GM18858 (cell line): Measurements from ENCODE around the gene METTL22.

Source experiments
- ATAC-seq: cut with Tn5 transposase; IDR thresholded peaks from one replicate; pipeline ENCODE4 v1.9.1; 2021; ENCODE audit not compliant: unreplicated experiment

The METTL22 gene

GRCh38 chr16:8591451-8591850, 30.0 kb upstream of the METTL22 start:
- no peak for ATAC-seq

GRCh38 chr16:8594149-8594666, 27.3 kb upstream of the METTL22 start:
- ATAC-seq = no peak

DNA sequence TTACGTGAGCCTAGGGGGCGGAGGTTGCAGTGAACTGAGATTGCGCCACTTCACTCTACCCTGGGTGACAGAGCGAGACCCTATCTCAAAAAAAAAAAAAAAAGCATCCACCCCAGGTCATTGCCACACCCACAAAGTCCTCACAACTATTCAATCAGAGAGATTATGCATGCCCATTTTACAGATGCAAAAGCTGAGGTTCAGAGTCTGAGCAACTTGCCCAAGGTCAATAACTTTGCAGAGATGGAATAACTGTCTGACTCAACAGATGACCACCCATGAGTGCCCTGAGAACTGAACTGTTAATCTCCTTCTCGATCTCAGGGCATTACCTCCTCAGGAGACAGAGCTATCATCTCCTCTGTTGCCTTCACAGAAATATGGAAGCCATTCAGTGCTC, 25.7 kb upstream of the METTL22 start:
- no peak for ATAC-seq

DNA sequence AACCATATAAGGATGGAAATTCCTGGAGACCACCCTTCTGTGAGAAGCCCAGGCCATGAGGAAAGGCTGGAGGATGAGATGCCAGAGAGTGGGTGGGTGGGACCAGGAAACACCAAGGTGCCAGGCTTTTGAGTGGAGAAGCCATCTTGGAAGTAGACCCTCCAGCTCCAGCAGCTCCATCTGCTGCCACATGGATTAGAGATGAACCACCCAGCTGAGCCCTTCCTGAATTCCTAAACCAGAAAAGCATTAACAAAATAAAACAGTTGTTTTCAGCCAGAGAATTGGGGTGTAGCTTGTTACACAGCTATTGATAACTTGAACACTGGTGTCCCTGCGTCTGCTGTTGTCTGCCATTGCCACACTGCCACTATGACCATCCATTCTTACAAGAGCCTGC, 24.9 kb upstream of the METTL22 start:
- ATAC-seq = no peak

GRCh38 chr16:8600144-8600775, 21.2 kb upstream of the METTL22 start:
- ATAC-seq = no peak

GRCh38 chr16:8605554-8605953, 15.9 kb upstream of the METTL22 start:
- no peak for ATAC-seq

- no peak for ATAC-seq
Observed at GRCh38 chr16:8607214-8607613, 14.3 kb upstream of the METTL22 start.

GRCh38 chr16:8611122-8611521, 10.4 kb upstream of the METTL22 start:
- ATAC-seq = no peak

DNA sequence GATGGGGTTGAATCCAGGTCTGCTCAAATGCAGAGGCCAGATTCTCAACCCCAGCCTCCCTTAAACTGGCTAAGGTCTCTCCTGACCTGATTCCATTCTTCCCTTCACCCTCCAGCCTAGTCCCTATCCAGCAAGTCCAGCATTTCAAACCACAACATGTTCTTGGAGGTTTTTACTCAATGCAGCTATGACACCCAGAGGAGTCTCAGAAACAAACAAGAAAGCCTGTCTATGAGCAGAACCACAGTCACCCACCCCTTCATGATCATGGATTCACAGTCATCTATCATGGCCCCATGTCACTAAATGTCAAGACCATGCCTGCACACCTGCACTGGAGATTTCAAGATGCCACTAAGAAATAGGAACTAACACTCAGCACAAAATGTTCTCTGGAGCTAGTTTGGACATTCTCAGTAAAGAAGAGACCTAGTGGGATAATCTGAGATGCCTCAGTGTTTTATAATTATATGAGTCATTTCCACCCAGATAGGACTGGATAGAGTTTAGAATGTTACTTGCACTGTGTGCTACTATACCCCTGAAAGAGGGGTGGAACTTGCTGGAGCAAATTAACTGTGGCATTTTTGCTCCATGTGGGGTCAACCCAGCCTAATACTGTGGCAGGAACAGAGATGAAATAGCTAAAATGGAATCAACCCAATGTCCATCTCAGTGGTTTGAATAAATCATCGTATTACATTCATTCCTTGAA, 9.5 kb upstream of the METTL22 start:
- no peak for ATAC-seq

DNA sequence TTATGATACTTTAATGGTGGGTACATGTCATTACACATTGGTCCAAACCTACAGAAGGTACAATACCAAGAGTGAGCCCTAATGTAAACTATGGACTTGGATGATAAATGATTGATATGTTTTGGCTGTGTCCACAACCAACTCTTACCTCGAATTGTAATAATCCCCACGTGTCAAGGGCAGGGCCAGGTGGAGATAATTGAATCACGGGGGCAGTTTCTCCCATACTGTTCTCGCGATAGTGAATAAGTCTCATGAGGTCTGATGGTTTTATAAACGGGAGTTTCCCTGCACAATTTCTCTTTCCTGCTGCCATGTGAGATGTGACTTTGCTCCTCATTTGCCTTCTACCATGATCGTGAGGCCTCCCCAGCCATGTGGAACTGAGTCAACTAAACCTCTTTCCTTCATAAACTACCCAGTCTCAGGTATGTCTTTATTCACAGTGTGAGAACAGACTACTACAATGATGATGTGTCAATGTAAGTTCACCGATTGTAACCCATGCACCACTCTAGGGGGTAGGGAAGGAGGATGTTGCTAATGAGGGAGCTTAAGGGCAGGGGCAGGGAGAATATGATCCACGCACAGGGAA, 7.0 kb upstream of the METTL22 start:
- ATAC-seq = no peak

DNA sequence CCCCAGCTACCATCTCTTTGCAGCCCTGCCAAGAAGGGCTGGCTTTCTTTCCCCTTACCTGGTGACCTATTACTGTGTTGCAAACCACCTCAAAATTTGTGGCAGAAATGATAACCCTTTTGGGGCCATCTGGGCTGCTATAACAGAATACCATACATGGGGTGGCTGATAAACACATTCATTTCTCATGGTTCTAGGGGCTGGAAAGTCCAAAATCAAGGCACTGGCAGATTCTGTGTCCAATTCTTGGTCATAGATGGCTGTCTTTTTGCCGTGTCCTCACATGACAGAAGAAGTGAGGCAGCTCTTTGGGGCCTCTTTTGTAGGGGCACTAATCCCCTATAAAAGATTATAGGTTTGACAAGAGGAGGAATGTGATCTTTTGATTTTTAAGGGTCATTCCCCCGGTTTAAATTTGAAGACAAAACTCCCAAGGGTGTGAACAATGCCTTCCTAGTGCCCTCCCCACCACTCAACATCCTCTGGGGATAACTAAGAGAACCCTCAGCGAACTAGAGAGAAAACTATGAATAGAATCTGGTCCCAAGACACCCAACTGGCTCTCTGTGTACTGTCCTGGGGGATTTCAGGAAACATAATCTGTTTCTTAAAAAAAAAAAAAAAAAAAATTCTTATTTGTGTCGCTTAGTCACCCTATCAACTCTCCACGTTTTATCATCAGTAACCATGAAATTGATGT, 1.7 kb upstream of the METTL22 start:
- no peak for ATAC-seq

DNA sequence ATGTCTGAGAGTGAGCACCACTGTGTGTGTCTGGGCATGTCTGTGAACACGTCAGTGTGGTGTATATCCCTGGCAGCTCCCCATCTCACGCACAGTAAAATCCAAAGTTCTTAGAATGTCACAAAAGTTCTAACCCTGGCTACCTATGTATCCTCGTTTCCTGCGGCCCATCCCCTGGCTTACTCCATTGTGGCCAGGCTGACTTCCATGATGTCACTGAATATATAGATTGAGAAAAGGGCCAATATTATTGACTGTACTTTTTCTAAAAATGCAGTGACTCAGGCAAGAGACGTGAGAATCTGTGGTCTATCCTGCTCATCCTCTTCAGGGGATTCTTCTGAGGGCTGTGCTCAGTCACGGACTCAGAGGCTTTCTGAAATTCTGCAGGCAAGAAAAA, 963 bp upstream of the METTL22 start:
- no peak for ATAC-seq

DNA sequence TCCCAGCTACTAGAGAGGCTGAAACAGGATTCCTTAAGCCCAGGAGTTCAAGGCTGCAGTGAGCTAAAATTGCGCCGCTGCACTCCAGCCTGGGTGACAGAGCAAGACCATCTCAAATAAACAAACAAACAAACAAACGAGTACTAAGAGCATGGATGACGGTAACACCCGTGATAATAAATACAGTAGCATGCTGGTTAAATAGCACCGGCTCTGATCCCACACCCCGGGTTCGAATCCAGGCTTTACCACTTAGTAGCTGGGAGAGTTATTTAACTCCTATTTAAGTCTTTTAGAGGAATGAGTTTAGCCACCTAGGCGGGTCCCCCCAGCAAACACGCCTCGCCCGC, 301 bp upstream of the METTL22 start:
- no peak for ATAC-seq

DNA sequence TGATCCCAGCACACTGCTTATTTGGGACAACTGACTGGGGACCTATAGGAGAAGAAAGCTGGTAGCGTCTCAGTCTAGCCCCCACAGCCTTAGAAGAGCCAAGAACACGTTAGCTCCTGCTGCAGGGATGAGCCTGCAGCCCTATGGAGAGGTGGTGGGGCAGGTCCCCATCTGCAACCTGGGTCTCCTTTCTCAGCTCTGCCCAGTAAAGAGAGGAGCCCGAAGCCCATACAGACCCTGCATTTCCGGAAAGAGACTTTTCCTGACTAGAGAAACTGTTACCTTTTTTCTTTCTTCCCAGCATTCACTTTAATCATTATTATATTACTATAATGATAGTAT, 788 bp downstream of the METTL22 start:
- no peak for ATAC-seq

GRCh38 chr16:8623634-8624033, 2.1 kb downstream of the METTL22 start:
- no peak for ATAC-seq

DNA sequence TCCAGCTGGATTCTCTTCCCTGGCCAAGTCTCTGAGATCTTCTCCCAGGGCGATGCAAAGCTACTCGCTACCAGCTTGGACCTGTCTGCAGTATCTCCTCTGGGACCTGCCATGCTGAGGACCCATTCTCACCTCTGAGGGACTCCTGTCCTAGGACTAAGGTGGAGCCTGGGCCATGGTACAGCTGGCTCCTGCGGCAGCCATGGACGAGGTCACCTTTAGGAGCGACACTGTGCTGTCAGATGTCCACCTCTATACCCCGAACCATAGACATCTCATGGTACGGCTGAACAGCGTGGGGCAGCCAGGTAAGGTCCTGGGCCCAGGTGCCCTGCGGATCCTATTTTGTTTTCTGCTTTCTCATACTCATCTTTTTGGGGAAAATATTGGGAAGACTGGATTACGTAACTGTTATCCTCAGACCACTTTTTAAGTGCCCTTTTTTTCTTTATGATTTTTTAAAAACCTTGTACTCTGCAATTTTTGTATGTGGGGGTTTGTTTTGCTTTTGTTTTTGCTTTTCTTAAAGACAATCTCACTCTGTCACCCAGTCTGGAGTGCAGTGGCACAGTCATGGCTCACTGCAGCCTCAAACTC, 4.1 kb downstream of the METTL22 start:
- no peak for ATAC-seq

GRCh38 chr16:8626946-8627345, 5.4 kb downstream of the METTL22 start:
- no peak for ATAC-seq

DNA sequence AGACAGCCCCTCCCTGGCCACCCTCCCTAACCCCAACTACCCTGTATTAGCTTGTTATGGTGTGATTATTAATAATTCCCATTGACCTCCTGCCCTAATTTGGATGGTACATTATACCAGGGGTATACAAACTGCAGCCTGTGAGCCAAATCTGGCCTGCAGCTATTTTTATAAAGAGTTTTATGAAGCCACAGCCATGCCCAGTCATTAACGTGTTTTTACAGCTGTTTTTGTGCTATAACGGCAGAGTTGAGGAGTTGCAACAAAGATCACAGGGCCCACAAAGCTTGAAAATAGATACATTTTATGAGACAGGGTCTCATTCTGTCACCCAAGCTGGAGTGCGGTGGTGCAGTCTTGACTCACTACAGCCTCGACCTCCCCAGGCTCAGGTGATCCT, 6.0 kb downstream of the METTL22 start:
- ATAC-seq = no peak

- ATAC-seq = no peak
Observed at GRCh38 chr16:8628981-8629725, 7.7 kb downstream of the METTL22 start.

- no peak for ATAC-seq
Observed at GRCh38 chr16:8630255-8630953, 8.9 kb downstream of the METTL22 start.
